Measurements from ENCODE around the gene ALKBH5. TPM values are rescaled to one million over a fixed set of nuclear protein-coding genes. Genes with fewer than 3 reads are reported as not detected.

Gene ALKBH5
- total and polyA plus RNA-seq, 9 of the 15 experiments (the other 6 are each of a cell fraction or from before 2014, with no cell fraction given) = 11.4 to 70.0 (median 47.4) TPM

GRCh38 chr17:18184143-18185031, 759 bp downstream of the ALKBH5 start (continued):
- TF ChIP-seq, protein P1, sequence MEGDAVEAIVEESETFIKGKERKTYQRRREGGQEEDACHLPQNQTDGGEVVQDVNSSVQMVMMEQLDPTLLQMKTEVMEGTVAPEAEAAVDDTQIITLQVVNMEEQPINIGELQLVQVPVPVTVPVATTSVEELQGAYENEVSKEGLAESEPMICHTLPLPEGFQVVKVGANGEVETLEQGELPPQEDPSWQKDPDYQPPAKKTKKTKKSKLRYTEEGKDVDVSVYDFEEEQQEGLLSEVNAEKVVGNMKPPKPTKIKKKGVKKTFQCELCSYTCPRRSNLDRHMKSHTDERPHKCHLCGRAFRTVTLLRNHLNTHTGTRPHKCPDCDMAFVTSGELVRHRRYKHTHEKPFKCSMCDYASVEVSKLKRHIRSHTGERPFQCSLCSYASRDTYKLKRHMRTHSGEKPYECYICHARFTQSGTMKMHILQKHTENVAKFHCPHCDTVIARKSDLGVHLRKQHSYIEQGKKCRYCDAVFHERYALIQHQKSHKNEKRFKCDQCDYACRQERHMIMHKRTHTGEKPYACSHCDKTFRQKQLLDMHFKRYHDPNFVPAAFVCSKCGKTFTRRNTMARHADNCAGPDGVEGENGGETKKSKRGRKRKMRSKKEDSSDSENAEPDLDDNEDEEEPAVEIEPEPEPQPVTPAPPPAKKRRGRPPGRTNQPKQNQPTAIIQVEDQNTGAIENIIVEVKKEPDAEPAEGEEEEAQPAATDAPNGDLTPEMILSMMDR (IDR thresholded peaks at IDR 0.05 in 2 of 3, conservative IDR thresholded peaks at IDR 0.05 in 1 of 3; ENCODE audit: insufficient read depth in 2 of 3, low read depth in 1 of 3, low read length in 3 of 3) = peak in 2 of 3 experiments; percentile 8 to 12; a peak in 1 of 6 replicates
- TF ChIP-seq IRF9 (tag; IDR thresholded peaks at IDR 0.05) (no peak), ZFX (CRISPR knock-in tag; IDR thresholded peaks at IDR 0.05) (peak; percentile 40; the same call in 1 of the 2 replicates), ZNF263 (CRISPR knock-in tag; IDR thresholded peaks at IDR 0.05; ENCODE audit: borderline replicate concordance) (peak; percentile 56), ZNF232 (CRISPR knock-in tag; IDR thresholded peaks at IDR 0.05) (0 out of 2 replicates have a peak, but pooled peaks have one; percentile 33), CAMTA2 (CRISPR knock-in tag; conservative IDR thresholded peaks at IDR 0.05) (no peak), NR2C2 (CRISPR knock-in tag; IDR thresholded peaks at IDR 0.05) (0 out of 2 replicates have a peak, but pooled peaks have one; percentile 57), NR2C2 (tag; IDR thresholded peaks at IDR 0.05) (no peak), SAFB (IDR thresholded peaks at IDR 0.05; ENCODE audit: borderline replicate concordance, low read depth, low read length) (0 out of 2 replicates have a peak, but pooled peaks have one; percentile 50), GABPB2 (CRISPR knock-in tag; conservative IDR thresholded peaks at IDR 0.05) (no peak), RBBP5 (IDR thresholded peaks at IDR 0.05; ENCODE audit: borderline replicate concordance, insufficient read depth, low read length, poor library complexity, severe bottlenecking) (peak; percentile 17), ATF1 (CRISPR knock-in tag; IDR thresholded peaks at IDR 0.05) (no peak), ATF1 (tag; IDR thresholded peaks at IDR 0.05) (peak; percentile 77), FOXK2 (conservative IDR thresholded peaks at IDR 0.05 in 1 of 2, IDR thresholded peaks at IDR 0.05 in 1 of 2; ENCODE audit: low read depth in 2 of 2) (0 out of 4 replicates have a peak, but pooled peaks of 1 of the 2 experiments have one; percentile 12), FOXP1 (CRISPR knock-in tag; IDR thresholded peaks at IDR 0.05) (peak; percentile 55; the same call in 1 of the 2 replicates), MYBL2 (IDR thresholded peaks at IDR 0.05; ENCODE audit: low read depth) (no peak), MYBL2 (CRISPR knock-in tag; IDR thresholded peaks at IDR 0.05; ENCODE audit: borderline replicate concordance) (no peak), HDAC1 (IDR thresholded peaks at IDR 0.05) (peak in 1 of 2 experiments; percentile 60; a peak in 2 of 4 replicates), MYC (IDR thresholded peaks at IDR 0.05; ENCODE audit: low read depth, low read length) (peak; percentile 37; the same call in 1 of the 2 replicates), MYC (CRISPR knock-in tag; IDR thresholded peaks at IDR 0.05; ENCODE audit: borderline replicate concordance, low read depth) (no peak), HMGN3 (IDR thresholded peaks at IDR 0.05; ENCODE audit: borderline replicate concordance, extremely low read depth, insufficient read length, low read depth, low read length) (no peak)
- TF ChIP-seq, protein P2, sequence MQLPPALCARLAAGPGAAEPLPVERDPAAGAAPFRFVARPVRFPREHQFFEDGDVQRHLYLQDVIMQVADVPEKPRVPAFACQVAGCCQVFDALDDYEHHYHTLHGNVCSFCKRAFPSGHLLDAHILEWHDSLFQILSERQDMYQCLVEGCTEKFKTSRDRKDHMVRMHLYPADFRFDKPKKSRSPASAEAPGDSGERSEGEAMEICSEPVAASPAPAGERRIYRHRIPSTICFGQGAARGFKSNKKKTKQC (CRISPR knock-in tag; IDR thresholded peaks at IDR 0.05) = peak; percentile 42; the same call in 1 of the 2 replicates
